ENCODE measurements around the gene SMG5.

SMG5 gene

GRCh38 chr1:156242738-156243137 is 39.9 kb downstream of the SMG5 start:
- no peak for TF ChIP-seq TAF1 (IDR thresholded peaks at IDR 0.05; ENCODE audit: borderline replicate concordance, insufficient read depth, low read length)
- TF ChIP-seq POLR2AphosphoS5 (IDR thresholded peaks at IDR 0.05; ENCODE audit: low read depth, low read length): no peak
- TF ChIP-seq FOXP2 (optimal IDR thresholded peaks at IDR 0.05; ENCODE audit: borderline replicate concordance, extremely low read depth, extremely low read length, insufficient read depth): no peak
- no peak for TF ChIP-seq SIN3A (IDR thresholded peaks at IDR 0.05; ENCODE audit: borderline replicate concordance, insufficient read depth, low read length)
- no peak for TF ChIP-seq REST (IDR thresholded peaks at IDR 0.05; ENCODE audit: insufficient read depth in 1 of 2, low read depth in 2 of 2, low read length in 2 of 2)

GRCh38 chr1:156241926-156242325 is 40.7 kb downstream of the SMG5 start, which contains the start of gene BGLAP:
Gene BGLAP (plus strand): TSS chr1:156242184. CDS start chr1:156242232, 48 bp downstream.
- no peak for TF ChIP-seq TAF1 (IDR thresholded peaks at IDR 0.05; ENCODE audit: borderline replicate concordance, insufficient read depth, low read length)
- no peak for TF ChIP-seq POLR2AphosphoS5 (IDR thresholded peaks at IDR 0.05; ENCODE audit: low read depth, low read length)
- no peak for TF ChIP-seq REST (IDR thresholded peaks at IDR 0.05; ENCODE audit: insufficient read depth in 1 of 2, low read depth in 2 of 2, low read length in 2 of 2)
- no peak for TF ChIP-seq FOXP2 (optimal IDR thresholded peaks at IDR 0.05; ENCODE audit: borderline replicate concordance, extremely low read depth, extremely low read length, insufficient read depth)
- no peak for TF ChIP-seq SIN3A (IDR thresholded peaks at IDR 0.05; ENCODE audit: borderline replicate concordance, insufficient read depth, low read length)

GRCh38 chr1:156241311-156241811 is 41.3 kb downstream of the SMG5 start:
- TF ChIP-seq SIN3A (IDR thresholded peaks at IDR 0.05; ENCODE audit: borderline replicate concordance, insufficient read depth, low read length) (no peak), POLR2AphosphoS5 (IDR thresholded peaks at IDR 0.05; ENCODE audit: low read depth, low read length) (no peak), TAF1 (IDR thresholded peaks at IDR 0.05; ENCODE audit: borderline replicate concordance, insufficient read depth, low read length) (no peak), REST (IDR thresholded peaks at IDR 0.05; ENCODE audit: insufficient read depth in 1 of 2, low read depth in 2 of 2, low read length in 2 of 2) (no peak), FOXP2 (optimal IDR thresholded peaks at IDR 0.05; ENCODE audit: borderline replicate concordance, extremely low read depth, extremely low read length, insufficient read depth) (no peak)

GRCh38 chr1:156238248-156238647 is 44.4 kb downstream of the SMG5 start:
- no peak for TF ChIP-seq POLR2AphosphoS5 (IDR thresholded peaks at IDR 0.05; ENCODE audit: low read depth, low read length)
- no peak for TF ChIP-seq FOXP2 (optimal IDR thresholded peaks at IDR 0.05; ENCODE audit: borderline replicate concordance, extremely low read depth, extremely low read length, insufficient read depth)
- no peak for TF ChIP-seq REST (IDR thresholded peaks at IDR 0.05; ENCODE audit: insufficient read depth in 1 of 2, low read depth in 2 of 2, low read length in 2 of 2)
- no peak for TF ChIP-seq SIN3A (IDR thresholded peaks at IDR 0.05; ENCODE audit: borderline replicate concordance, insufficient read depth, low read length)
- TF ChIP-seq TAF1 (IDR thresholded peaks at IDR 0.05; ENCODE audit: borderline replicate concordance, insufficient read depth, low read length): no peak
